ENCODE data around the gene FER.

FER gene

GRCh38 chr5:109225716-109226625 is 478.3 kb downstream of the FER start:
- no peak for DNase-seq (ENCODE audit: low read depth in 2 of 3, low spot score in 2 of 3)

GRCh38 chr5:109230369-109230768 is 482.7 kb downstream of the FER start:
- DNase-seq (ENCODE audit: low read depth in 2 of 3, low spot score in 2 of 3) = no peak

GRCh38 chr5:109231331-109231730 is 483.6 kb downstream of the FER start:
- DNase-seq (ENCODE audit: low read depth in 2 of 3, low spot score in 2 of 3) = no peak

- DNase-seq (ENCODE audit: low read depth in 2 of 3, low spot score in 2 of 3) = no peak
Measured at GRCh38 chr5:109234381-109234780, 486.7 kb downstream of the FER start.

- no peak for DNase-seq (ENCODE audit: low read depth in 2 of 3, low spot score in 2 of 3)
Measured at GRCh38 chr5:109239456-109239855, 491.8 kb downstream of the FER start.

- no peak for DNase-seq (ENCODE audit: low read depth in 2 of 3, low spot score in 2 of 3)
Measured at GRCh38 chr5:109242518-109242917, 494.8 kb downstream of the FER start.

- DNase-seq (ENCODE audit: low read depth in 2 of 3, low spot score in 2 of 3) = no peak
Measured at GRCh38 chr5:109246395-109246794, 498.7 kb downstream of the FER start.
